PC-9 (cell line): ENCODE measurements around the gene NR6A1.

Source experiments
- EZH2 ChIP-seq: fragments of 200-600 bp; sonication (generic); IDR thresholded peaks from 2 replicates; pipeline ENCODE4 v1.8.0; 2017; ENCODE audit warnings: antibody characterized with exemption, low read depth
- TF ChIP-seq, protein P1 (sequence below): fragments of 200-600 bp; sonication (generic); conservative IDR thresholded peaks from 2 replicates; pipeline ENCODE4 v1.6.1; 2017; ENCODE audit warnings: mixed run types, antibody characterized with exemption, mild to moderate bottlenecking, moderate library complexity

DNA sequence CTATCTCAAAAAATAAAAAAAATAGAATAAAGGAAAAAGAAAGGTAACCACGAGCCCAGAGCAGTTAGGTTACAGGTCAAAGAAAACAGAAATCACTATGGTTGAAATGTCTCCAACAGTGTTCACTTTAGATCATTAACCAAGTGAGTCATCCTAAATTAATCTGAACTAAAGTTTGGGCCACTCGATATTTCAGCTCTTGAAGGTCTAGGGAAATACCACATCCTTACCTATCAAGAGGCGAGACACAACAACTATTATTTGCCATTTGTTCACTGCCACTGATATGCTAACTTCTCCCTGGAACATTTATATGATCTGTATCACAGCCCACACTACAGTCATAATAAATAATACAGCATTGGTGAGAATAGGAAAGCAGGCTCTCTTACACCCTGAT lies 152.6 kb downstream of the NR6A1 start:
- TF ChIP-seq, protein P1, sequence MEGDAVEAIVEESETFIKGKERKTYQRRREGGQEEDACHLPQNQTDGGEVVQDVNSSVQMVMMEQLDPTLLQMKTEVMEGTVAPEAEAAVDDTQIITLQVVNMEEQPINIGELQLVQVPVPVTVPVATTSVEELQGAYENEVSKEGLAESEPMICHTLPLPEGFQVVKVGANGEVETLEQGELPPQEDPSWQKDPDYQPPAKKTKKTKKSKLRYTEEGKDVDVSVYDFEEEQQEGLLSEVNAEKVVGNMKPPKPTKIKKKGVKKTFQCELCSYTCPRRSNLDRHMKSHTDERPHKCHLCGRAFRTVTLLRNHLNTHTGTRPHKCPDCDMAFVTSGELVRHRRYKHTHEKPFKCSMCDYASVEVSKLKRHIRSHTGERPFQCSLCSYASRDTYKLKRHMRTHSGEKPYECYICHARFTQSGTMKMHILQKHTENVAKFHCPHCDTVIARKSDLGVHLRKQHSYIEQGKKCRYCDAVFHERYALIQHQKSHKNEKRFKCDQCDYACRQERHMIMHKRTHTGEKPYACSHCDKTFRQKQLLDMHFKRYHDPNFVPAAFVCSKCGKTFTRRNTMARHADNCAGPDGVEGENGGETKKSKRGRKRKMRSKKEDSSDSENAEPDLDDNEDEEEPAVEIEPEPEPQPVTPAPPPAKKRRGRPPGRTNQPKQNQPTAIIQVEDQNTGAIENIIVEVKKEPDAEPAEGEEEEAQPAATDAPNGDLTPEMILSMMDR, result no peak
- TF ChIP-seq EZH2, result no peak
